ENCODE measurements around the gene EPS8L3. TPM values are rescaled to one million over a fixed set of nuclear protein-coding genes. Genes with fewer than 3 reads are reported as not detected.
A peak's percentile ranks its signal among the peaks of the same experiment; 100 is the strongest.

Gene EPS8L3
- total and polyA plus RNA-seq, 4 donors: 0.09 to 0.38 (median 0.15) TPM; not detected in 1

- H3K4me1 ChIP-seq (ENCODE audit: control insufficient read depth in 4 of 4, insufficient read depth in 4 of 4, low read length in 3 of 4): peaks cover 0 to 17% (median 9%) of the 10 kb centered on the region in 4 donors
- WGBS: 87% methylated on average over 9 of the region's 9 CpGs
- H3K9ac ChIP-seq (ENCODE audit: low read depth in 1 of 2, low read length in 2 of 2): no peak overlapping the region
- DNase-seq (ENCODE audit: low spot score): no peak
- H3K9me3 ChIP-seq (ENCODE audit: control insufficient read depth in 4 of 4, low read length in 3 of 4): no peaks in the 10 kb centered on the region
- H3K4me3 ChIP-seq (ENCODE audit: low read depth in 1 of 3, low read length in 3 of 3): no peak overlapping the region
- H3K27ac ChIP-seq (ENCODE audit: low read depth in 1 of 2, low read length in 2 of 2): no peak overlapping the region
- H3K27me3 ChIP-seq (ENCODE audit: control insufficient read depth in 4 of 4, insufficient read depth in 4 of 4, low read length in 3 of 4): no peaks in the 10 kb centered on the region
- no peak for TF ChIP-seq YY1 (IDR thresholded peaks at IDR 0.05)
- peak; percentile 24 for TF ChIP-seq CTCF (IDR thresholded peaks at IDR 0.05; ENCODE audit: low read depth, low read length, missing input control)
- TF ChIP-seq RAD21 (IDR thresholded peaks at IDR 0.05): peak in 1 of 2 donors; percentile 11
- H3K36me3 ChIP-seq (ENCODE audit: control insufficient read depth in 4 of 4, insufficient read depth in 3 of 4, low read depth in 1 of 4, low read length in 3 of 4): no peaks in the 10 kb centered on the region
These were observed 25.2 kb upstream of the EPS8L3 start for GRCh38 chr1:109788695-109789521.

GRCh38 chr1:109787845-109788601 is 24.3 kb upstream of the EPS8L3 start:
- Histone ChIP-seq H3K9me3 (ENCODE audit: control insufficient read depth in 4 of 4, low read length in 3 of 4) (no peaks in the 10 kb centered on the region), H3K9ac (ENCODE audit: low read depth in 1 of 2, low read length in 2 of 2) (no peak overlapping the region), H3K36me3 (ENCODE audit: control insufficient read depth in 4 of 4, insufficient read depth in 3 of 4, low read depth in 1 of 4, low read length in 3 of 4) (no peaks in the 10 kb centered on the region), H3K4me3 (ENCODE audit: low read depth in 1 of 3, low read length in 3 of 3) (no peak overlapping the region), H3K27ac (ENCODE audit: low read depth in 1 of 2, low read length in 2 of 2) (no peak overlapping the region), H3K27me3 (ENCODE audit: control insufficient read depth in 4 of 4, insufficient read depth in 4 of 4, low read length in 3 of 4) (no peaks in the 10 kb centered on the region), H3K4me1 (ENCODE audit: control insufficient read depth in 4 of 4, insufficient read depth in 4 of 4, low read length in 3 of 4) (peaks cover 0 to 16% (median 8%) of the 10 kb centered on the region in 4 donors)
- WGBS: 90% methylated on average over 19 of the region's 19 CpGs
- no peak for DNase-seq (ENCODE audit: low spot score)
- TF ChIP-seq CTCF (IDR thresholded peaks at IDR 0.05; ENCODE audit: low read depth, low read length, missing input control): no peak
- no peak for TF ChIP-seq FOXA2 (IDR thresholded peaks at IDR 0.05)
- TF ChIP-seq GABPA (IDR thresholded peaks at IDR 0.05 in 1 of 2, conservative IDR thresholded peaks at IDR 0.05 in 1 of 2): no peak
- TF ChIP-seq RAD21 (IDR thresholded peaks at IDR 0.05): no peak
- no peak for TF ChIP-seq FOXA1 (IDR thresholded peaks at IDR 0.05)

DNA sequence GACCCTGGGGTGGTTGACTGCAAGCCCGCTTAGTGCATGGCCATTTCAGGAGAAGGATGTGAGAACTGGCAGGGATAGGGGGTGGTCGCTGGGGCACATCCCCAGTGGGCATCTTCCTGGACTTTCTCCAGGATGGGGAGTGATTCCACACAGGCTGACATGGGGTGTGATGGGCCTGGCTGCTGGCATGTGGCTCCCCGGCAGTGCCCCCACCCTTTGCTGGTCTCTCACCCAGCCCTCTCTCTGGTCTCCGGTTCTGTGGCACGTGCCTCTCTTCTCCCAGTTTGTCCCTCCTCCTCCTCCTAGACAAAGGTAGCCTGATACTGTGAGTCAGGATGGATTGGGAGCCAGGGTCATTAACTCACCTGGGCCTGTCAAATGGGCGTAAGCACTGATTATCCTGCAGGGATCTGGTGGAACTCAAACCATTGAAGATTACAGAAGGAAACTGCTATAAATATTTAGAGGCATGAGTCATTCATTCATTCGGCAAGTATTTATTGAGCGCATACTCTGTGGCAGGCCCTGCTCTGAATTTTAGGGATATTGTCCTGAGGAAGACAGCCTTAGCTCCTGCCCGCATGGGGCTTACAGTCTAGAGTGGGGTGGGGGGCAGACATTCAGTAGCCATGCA is 23.6 kb upstream of the EPS8L3 start:
- no peaks in the 10 kb centered on the region for H3K27me3 ChIP-seq (ENCODE audit: control insufficient read depth in 4 of 4, insufficient read depth in 4 of 4, low read length in 3 of 4)
- H3K9ac ChIP-seq (ENCODE audit: low read depth in 1 of 2, low read length in 2 of 2): no peak overlapping the region
- H3K27ac ChIP-seq (ENCODE audit: low read depth in 1 of 2, low read length in 2 of 2): no peak overlapping the region
- H3K9me3 ChIP-seq (ENCODE audit: control insufficient read depth in 4 of 4, low read length in 3 of 4): no peaks in the 10 kb centered on the region
- no peak overlapping the region for H3K4me3 ChIP-seq (ENCODE audit: low read depth in 1 of 3, low read length in 3 of 3)
- 94% methylated on average over 9 of the region's 9 CpGs for WGBS
- no peaks in the 10 kb centered on the region for H3K36me3 ChIP-seq (ENCODE audit: control insufficient read depth in 4 of 4, insufficient read depth in 3 of 4, low read depth in 1 of 4, low read length in 3 of 4)
- DNase-seq (ENCODE audit: low spot score): no peak
- H3K4me1 ChIP-seq (ENCODE audit: control insufficient read depth in 4 of 4, insufficient read depth in 4 of 4, low read length in 3 of 4): peaks cover 0 to 11% (median 5%) of the 10 kb centered on the region in 4 donors
- TF ChIP-seq FOXA1 (IDR thresholded peaks at IDR 0.05) (no peak), ZBTB33 (IDR thresholded peaks at IDR 0.05) (no peak), GABPA (IDR thresholded peaks at IDR 0.05 in 1 of 2, conservative IDR thresholded peaks at IDR 0.05 in 1 of 2) (no peak), FOXA2 (IDR thresholded peaks at IDR 0.05) (no peak), TAF1 (conservative IDR thresholded peaks at IDR 0.05) (no peak), EGR1 (IDR thresholded peaks at IDR 0.05; ENCODE audit: low read depth in 2 of 2) (no peak), YY1 (IDR thresholded peaks at IDR 0.05) (no peak), RAD21 (IDR thresholded peaks at IDR 0.05) (no peak)
- TF ChIP-seq, protein P1, sequence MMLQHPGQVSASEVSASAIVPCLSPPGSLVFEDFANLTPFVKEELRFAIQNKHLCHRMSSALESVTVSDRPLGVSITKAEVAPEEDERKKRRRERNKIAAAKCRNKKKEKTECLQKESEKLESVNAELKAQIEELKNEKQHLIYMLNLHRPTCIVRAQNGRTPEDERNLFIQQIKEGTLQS (IDR thresholded peaks at IDR 0.05): no peak
- TF ChIP-seq, protein P2, sequence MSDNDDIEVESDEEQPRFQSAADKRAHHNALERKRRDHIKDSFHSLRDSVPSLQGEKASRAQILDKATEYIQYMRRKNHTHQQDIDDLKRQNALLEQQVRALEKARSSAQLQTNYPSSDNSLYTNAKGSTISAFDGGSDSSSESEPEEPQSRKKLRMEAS (IDR thresholded peaks at IDR 0.05): no peak
- TF ChIP-seq, protein P3, sequence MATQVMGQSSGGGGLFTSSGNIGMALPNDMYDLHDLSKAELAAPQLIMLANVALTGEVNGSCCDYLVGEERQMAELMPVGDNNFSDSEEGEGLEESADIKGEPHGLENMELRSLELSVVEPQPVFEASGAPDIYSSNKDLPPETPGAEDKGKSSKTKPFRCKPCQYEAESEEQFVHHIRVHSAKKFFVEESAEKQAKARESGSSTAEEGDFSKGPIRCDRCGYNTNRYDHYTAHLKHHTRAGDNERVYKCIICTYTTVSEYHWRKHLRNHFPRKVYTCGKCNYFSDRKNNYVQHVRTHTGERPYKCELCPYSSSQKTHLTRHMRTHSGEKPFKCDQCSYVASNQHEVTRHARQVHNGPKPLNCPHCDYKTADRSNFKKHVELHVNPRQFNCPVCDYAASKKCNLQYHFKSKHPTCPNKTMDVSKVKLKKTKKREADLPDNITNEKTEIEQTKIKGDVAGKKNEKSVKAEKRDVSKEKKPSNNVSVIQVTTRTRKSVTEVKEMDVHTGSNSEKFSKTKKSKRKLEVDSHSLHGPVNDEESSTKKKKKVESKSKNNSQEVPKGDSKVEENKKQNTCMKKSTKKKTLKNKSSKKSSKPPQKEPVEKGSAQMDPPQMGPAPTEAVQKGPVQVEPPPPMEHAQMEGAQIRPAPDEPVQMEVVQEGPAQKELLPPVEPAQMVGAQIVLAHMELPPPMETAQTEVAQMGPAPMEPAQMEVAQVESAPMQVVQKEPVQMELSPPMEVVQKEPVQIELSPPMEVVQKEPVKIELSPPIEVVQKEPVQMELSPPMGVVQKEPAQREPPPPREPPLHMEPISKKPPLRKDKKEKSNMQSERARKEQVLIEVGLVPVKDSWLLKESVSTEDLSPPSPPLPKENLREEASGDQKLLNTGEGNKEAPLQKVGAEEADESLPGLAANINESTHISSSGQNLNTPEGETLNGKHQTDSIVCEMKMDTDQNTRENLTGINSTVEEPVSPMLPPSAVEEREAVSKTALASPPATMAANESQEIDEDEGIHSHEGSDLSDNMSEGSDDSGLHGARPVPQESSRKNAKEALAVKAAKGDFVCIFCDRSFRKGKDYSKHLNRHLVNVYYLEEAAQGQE (IDR thresholded peaks at IDR 0.05): no peak

All from liver (tissue), 9 donors.